Retina (tissue), 1 donor: Measurements from ENCODE around the gene USP3.

ENCODE experiments used
- DNase-seq: peaks from one replicate; pipeline ENCODE4 v3.0.0-alpha.2; 2016

The USP3 gene, protein sequence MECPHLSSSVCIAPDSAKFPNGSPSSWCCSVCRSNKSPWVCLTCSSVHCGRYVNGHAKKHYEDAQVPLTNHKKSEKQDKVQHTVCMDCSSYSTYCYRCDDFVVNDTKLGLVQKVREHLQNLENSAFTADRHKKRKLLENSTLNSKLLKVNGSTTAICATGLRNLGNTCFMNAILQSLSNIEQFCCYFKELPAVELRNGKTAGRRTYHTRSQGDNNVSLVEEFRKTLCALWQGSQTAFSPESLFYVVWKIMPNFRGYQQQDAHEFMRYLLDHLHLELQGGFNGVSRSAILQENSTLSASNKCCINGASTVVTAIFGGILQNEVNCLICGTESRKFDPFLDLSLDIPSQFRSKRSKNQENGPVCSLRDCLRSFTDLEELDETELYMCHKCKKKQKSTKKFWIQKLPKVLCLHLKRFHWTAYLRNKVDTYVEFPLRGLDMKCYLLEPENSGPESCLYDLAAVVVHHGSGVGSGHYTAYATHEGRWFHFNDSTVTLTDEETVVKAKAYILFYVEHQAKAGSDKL

DNA sequence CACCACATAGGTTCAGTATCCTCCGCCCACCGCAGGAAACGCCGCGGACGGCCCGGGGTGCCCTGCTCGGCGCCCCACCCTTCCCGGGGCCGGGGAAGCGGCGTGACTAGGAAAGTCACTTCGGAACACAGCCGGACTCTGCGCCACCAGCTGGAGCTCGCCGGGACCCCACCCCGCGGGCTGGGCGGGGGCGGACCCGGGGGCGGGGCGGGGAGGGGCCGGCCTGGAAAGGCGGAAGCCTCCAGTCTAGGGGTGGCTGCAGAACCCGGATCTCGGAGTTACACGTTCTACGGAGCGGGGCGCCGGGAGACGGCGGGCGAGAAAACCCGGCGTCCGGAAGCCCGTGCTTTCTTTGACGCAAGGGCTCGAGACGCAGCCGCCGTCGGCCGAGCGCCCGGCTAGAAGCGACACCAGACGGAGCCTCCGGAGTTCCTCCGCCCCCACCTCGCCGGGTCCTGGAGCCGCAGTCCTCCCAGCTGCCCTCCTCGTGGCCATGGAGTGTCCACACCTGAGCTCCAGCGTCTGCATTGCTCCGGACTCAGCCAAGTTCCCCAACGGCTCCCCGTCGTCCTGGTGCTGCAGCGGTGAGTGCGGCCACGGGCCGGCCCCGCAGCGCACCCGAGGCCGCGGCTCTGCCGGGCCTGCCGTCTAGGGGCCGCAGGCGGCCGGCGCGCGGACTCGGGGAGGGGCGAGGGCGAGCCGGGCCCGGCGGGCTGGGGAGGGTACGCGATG, at the start of gene USP3:
Gene USP3 (plus strand): TSS at position 347 of the 732 bp plus-strand sequence. CDS start 147 bp downstream, at position 494.
- DNase-seq: peak; percentile 99

DNA sequence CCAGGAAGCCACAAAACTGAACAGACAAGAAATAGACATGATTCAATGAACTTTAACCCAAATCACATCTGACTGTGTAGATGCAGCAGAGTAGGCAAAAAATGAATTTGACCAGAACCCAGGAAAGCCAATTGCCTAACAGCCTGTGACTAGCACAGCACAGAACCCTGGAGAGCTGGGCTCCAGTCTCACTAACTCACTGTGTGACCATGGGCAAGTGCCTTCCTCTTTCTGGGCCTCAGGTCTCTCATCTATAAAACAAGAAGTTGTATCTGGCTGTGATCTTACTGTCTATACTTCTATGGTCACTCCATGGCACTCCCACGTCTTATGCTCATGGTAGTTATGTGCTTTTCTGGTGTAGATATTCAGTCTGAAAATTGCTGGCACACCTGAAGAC, 48.1 kb upstream of the USP3 start:
- no peak for DNase-seq

DNA sequence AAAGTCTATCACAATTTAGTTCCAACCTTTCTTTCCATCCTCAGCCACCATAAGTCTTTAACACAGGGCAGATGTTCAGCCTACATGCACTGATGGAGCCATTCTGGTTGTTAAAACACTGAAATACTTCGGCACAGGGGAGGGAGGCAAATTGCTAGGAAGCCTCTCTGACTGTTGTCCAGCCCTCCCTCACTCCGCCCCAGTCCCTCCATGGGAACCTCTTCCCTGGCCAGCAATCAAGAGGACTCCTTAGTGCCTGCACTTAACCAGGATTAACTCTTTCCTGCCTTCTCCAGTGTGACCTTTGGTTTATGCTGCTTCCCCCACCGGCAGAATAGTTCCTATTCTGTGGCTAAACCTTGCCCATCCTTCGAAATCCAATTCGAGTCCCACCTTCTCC, 47.0 kb upstream of the USP3 start:
- no peak for DNase-seq

DNA sequence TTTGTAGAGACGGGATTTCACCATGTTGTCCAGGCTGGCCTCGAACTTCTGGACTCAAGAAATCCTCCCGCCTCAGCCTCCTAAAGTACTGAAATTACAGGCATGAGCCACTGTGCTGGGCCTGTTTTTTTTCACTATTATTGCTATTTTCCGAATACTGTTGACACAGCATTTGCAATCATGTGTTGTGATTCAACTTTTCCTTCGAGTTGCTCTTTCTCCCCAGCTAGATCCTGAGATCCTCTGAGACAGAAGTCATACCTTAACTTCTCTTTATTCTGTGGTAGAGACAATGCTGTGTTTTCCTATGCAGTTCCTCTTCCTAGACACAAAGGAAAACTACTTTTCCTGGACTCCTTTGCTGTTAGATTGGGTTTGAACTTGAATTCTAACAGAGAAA, 46.4 kb upstream of the USP3 start:
- no peak for DNase-seq

- no peak for DNase-seq
Observed at GRCh38 chr15:63458794-63459395, 45.5 kb upstream of the USP3 start.

- DNase-seq: no peak
Observed at GRCh38 chr15:63460210-63461155, 43.9 kb upstream of the USP3 start.

- DNase-seq: no peak
Observed at GRCh38 chr15:63461230-63461985, 43.0 kb upstream of the USP3 start.

- no peak for DNase-seq
Observed at GRCh38 chr15:63462088-63462487, 42.3 kb upstream of the USP3 start.

GRCh38 chr15:63463036-63463435, 41.4 kb upstream of the USP3 start:
- DNase-seq: no peak

- no peak for DNase-seq
Observed at GRCh38 chr15:63463793-63464192, 40.6 kb upstream of the USP3 start.

DNA sequence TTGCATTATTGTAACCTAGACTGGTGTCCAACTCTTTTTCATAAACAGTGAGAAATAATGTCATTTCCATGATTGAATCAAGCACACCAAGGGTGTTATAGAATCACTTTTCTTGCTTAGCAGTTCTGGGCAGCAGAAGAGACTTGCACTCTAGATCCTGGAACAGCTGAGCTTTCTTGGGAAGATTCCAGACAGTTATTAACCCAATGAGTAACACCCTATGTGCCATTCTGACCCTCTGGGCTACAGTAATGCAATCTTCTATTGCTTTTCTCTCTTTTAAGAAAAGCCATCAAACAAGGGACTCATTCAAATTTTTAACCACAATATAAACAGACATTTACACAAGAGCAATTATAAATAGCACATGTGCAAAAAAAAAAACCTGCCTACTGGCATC, 39.3 kb upstream of the USP3 start:
- DNase-seq: no peak

DNA sequence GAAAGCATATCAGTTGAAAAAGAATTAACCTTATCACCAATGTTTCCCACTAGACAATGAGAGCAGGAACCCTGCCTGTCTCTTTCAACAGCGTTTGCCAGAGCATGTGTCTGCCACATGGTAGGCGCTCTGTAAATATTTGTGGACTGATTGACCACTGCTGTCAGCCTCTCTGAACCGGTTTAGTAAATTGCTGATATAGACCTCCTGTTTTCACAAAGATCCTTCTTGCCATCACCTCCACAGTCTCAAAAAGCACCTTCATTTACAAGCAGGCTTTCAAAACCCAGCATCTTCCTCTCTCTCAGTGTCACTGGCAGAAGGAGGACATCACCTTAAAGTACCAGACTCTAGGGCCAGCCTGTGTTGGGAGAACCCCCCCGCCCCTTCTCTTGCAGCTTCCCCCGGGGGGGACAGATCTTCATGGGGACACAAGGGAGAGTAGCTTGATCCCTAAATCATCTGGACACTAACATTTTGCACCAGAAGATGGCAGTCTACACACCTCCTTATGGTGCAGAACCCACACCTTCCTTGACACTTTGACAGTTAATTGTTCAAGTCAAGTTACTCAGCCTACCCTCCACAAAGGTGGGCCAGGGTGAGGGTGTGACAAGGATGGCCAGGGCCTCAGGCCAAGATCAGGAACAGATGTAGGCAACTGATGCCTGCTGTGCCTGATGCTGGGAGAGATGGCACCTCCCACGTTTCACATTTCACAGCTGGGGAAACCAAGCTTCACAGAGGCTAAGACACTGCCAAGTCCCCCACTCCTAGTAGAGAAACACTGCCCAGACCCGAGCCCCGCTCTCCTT, 37.8 kb upstream of the USP3 start:
- DNase-seq: peak; percentile 72

GRCh38 chr15:63469190-63469589, 35.2 kb upstream of the USP3 start:
- DNase-seq: no peak

GRCh38 chr15:63469984-63470383, 34.4 kb upstream of the USP3 start:
- no peak for DNase-seq

GRCh38 chr15:63473007-63473748, 31.2 kb upstream of the USP3 start:
- DNase-seq: no peak

GRCh38 chr15:63473749-63473998, 30.7 kb upstream of the USP3 start:
- no peak for DNase-seq

DNA sequence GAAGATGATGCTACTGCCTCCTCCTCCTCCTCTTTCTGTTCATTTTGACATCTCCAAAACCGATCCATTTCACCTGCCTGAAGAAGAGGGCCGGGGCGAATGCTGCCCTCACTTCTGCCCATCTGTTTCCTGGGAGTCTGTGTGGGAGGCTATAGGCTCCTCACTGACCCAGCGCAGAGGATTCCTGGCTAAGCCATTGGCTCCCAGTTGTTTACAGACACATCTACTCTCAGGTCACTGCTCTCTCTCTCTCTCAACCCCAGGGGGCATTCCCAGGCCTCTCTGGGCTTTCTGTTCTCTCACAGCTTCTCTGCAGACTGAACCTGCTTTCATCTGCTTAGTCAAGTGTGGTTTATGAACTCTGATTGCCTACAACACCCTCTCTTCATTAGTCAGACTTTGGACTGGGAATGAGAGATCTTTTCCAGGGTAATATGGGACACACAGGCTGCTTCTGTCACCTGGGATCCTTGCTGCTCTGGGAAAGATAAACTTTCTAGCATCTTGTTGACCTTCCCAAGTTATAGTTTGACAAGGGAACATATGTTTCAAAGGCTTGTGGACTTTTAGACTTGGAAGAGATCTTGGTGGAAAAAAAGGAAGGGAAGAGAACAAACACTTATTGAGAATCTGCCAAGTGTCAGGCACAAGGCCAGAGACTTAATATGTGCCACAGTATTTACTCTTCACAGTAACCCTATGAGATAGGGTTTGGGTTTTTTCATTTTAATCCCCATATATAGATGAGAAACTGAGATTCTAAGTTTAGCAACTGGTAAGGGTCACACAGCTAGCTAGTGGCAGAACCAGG, 30.2 kb upstream of the USP3 start:
- DNase-seq: peak; percentile 88

- DNase-seq: no peak
Observed at GRCh38 chr15:63474810-63475316, 29.5 kb upstream of the USP3 start.

DNA sequence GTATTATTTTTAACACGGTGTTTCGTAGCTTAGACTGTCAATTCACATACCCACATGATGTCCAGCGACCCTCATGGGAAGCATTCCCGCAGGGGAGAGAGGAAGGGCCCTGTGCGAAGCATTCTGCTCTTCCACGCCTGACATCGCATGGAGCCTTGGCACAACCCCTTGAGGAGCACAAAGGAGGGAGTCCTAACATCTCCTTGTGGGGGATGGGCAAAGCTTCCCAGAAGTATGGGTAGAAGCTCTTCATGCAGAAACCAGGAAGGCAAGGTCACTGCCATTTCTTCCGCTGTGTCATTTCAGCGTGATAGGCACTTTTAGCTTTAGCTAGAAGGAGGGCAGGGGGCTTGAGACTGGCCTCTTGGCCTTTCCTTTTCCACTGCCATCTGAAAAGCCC, 28.7 kb upstream of the USP3 start:
- no peak for DNase-seq
